ENCODE measurements around the gene CYSTM1.

DNA sequence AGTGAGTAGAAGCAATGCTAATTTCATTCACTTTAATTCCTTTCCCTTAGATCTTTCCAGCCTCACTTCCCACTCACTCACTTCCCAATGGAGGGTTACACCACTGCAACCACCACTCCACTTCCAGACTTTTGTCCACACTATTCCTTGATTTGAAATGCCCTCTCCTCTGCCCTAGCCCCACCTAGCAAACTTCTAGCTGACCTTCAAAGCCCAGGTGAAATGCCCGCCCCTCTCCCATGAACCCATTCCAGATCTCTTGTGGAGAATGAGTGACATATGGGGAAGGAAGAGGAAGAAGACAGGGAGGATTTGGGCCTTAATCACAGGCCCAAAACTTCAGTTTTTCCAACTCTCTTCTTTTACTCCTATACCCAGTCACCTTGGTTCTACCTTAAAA is 90.9 kb downstream of the CYSTM1 start:
- TF ChIP-seq EZH2 (IDR thresholded peaks at IDR 0.05; ENCODE audit: insufficient read depth, poor library complexity, severe bottlenecking) = no peak
- no peak for TF ChIP-seq EZH2phosphoT487 (IDR thresholded peaks at IDR 0.05; ENCODE audit: insufficient read depth, low read depth)

Measured in GM23248 (cell line).